NCI-H2171 (cell line): ENCODE measurements around the gene UTP4.

Experiments
- DNase-seq: peaks from one replicate; lab custom pipeline; 2025; lab: John Stamatoyannopoulos, UW

UTP4 gene

GRCh38 chr16:69132424-69133252 lies at the start of gene UTP4, which contains the start of gene CHTF8:
Gene UTP4 (plus strand): TSS chr16:69132649. CDS start chr16:69133460, 811 bp downstream.
Gene CHTF8 (minus strand): TSS chr16:69132588. CDS start chr16:69121458, 11,130 bp downstream.
- peak; percentile 88 for DNase-seq

- DNase-seq, result no peak
Measured at GRCh38 chr16:69083306-69083941, 49.0 kb upstream of the UTP4 start.

- DNase-seq, result no peak
Measured at GRCh38 chr16:69084289-69084688, 48.2 kb upstream of the UTP4 start.

- no peak for DNase-seq
Measured at GRCh38 chr16:69085032-69085695, 47.3 kb upstream of the UTP4 start.

- no peak for DNase-seq
Measured at GRCh38 chr16:69087161-69087581, 45.3 kb upstream of the UTP4 start.

- DNase-seq, result no peak
Measured at GRCh38 chr16:69088684-69089083, 43.8 kb upstream of the UTP4 start.

- no peak for DNase-seq
Measured at GRCh38 chr16:69089091-69089910, 43.1 kb upstream of the UTP4 start.

- no peak for DNase-seq
Measured at GRCh38 chr16:69093974-69094373, 38.5 kb upstream of the UTP4 start.

GRCh38 chr16:69094501-69094900 lies 37.9 kb upstream of the UTP4 start:
- DNase-seq, result no peak

- no peak for DNase-seq
Measured at GRCh38 chr16:69095193-69095592, 37.3 kb upstream of the UTP4 start.

GRCh38 chr16:69100071-69100691 lies 32.3 kb upstream of the UTP4 start:
- DNase-seq, result no peak

- peak; percentile 52 for DNase-seq
Measured at GRCh38 chr16:69105501-69106361, 26.7 kb upstream of the UTP4 start, which contains the start of gene HAS3. Gene HAS3 (plus strand): TSS chr16:69105653. CDS start chr16:69109396, 3,743 bp downstream.

GRCh38 chr16:69106491-69107315 lies 25.7 kb upstream of the UTP4 start:
- no peak for DNase-seq

- no peak for DNase-seq
Measured at GRCh38 chr16:69107316-69107962, 25.0 kb upstream of the UTP4 start.

- no peak for DNase-seq
Measured at GRCh38 chr16:69108064-69108904, 24.2 kb upstream of the UTP4 start.

- no peak for DNase-seq
Measured at GRCh38 chr16:69108905-69109252, 23.6 kb upstream of the UTP4 start.

GRCh38 chr16:69109486-69110270 lies 22.8 kb upstream of the UTP4 start:
- DNase-seq, result no peak
